Measurements from ENCODE around the gene GPR63.

Gene GPR63

GRCh38 chr6:96795481-96795880, 41.8 kb downstream of the GPR63 start:
- ChIA-PET CTCF (no interaction called here), POLR2A (no interaction called here)
- DNase-seq (ENCODE audit: low read depth, low spot score), result no peak

GRCh38 chr6:96794980-96795379, 42.3 kb downstream of the GPR63 start:
- DNase-seq (ENCODE audit: low read depth, low spot score), result no peak
- no peak overlapping the region for H3K4me3 ChIP-seq (ENCODE audit: low read depth, low read length)
- ChIA-PET POLR2A (no interaction called here), CTCF (no interaction called here)
- TF ChIP-seq, protein P1, sequence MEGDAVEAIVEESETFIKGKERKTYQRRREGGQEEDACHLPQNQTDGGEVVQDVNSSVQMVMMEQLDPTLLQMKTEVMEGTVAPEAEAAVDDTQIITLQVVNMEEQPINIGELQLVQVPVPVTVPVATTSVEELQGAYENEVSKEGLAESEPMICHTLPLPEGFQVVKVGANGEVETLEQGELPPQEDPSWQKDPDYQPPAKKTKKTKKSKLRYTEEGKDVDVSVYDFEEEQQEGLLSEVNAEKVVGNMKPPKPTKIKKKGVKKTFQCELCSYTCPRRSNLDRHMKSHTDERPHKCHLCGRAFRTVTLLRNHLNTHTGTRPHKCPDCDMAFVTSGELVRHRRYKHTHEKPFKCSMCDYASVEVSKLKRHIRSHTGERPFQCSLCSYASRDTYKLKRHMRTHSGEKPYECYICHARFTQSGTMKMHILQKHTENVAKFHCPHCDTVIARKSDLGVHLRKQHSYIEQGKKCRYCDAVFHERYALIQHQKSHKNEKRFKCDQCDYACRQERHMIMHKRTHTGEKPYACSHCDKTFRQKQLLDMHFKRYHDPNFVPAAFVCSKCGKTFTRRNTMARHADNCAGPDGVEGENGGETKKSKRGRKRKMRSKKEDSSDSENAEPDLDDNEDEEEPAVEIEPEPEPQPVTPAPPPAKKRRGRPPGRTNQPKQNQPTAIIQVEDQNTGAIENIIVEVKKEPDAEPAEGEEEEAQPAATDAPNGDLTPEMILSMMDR (IDR thresholded peaks at IDR 0.05; ENCODE audit: insufficient read depth, low read length, missing control alignments), result no peak

More at GRCh38 chr6:96795481-96795880, 41.8 kb downstream of the GPR63 start:
- no peak overlapping the region for H3K4me3 ChIP-seq (ENCODE audit: low read depth, low read length)
- TF ChIP-seq, protein P1 (IDR thresholded peaks at IDR 0.05; ENCODE audit: insufficient read depth, low read length, missing control alignments), result no peak

DNA sequence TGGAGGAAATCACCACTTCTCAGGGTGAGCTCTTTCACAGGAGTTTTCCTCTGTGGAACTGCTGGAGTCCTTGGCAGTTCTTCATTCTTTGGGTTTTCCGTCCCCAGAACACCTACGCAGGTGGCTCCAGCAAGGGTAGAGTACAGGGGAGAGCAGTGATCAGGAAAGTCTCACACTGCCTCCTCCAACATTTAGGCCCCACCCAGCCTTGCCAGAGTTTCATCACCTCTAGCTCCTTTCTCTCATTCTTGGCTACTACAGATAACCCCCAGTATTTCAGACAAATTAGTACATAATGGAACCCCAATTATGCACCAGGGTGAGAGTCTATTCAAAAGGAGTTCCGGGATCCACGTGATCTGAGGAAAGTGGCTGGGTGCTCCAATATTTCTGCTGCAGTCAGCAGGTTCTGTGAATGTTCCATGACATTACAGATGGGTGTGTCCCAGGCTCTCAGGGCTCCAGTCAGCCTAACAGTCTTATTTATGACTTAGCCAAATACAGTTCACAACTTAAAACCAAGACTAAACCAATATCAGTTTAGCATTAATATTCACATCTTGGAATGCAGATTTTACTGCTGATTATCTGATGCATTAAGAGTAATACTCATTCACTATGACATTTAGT, 44.6 kb downstream of the GPR63 start:
- POLR2A ChIA-PET, result no interaction called here
- no peak for DNase-seq (ENCODE audit: low read depth, low spot score)
- CTCF ChIA-PET, result no interaction called here
- H3K4me3 ChIP-seq (ENCODE audit: low read depth, low read length), result no peak overlapping the region
- TF ChIP-seq, protein P1 (IDR thresholded peaks at IDR 0.05; ENCODE audit: insufficient read depth, low read length, missing control alignments), result no peak

GRCh38 chr6:96789871-96790270, 47.4 kb downstream of the GPR63 start:
- ChIA-PET POLR2A (no interaction called here), CTCF (no interaction called here)
- DNase-seq (ENCODE audit: low read depth, low spot score), result no peak
- H3K4me3 ChIP-seq (ENCODE audit: low read depth, low read length), result no peak overlapping the region
- TF ChIP-seq, protein P1 (IDR thresholded peaks at IDR 0.05; ENCODE audit: insufficient read depth, low read length, missing control alignments), result no peak

- no peak for DNase-seq (ENCODE audit: low read depth, low spot score)
- no peak overlapping the region for H3K4me3 ChIP-seq (ENCODE audit: low read depth, low read length)
- ChIA-PET CTCF (no interaction called here), POLR2A (no interaction called here)
- TF ChIP-seq, protein P1 (IDR thresholded peaks at IDR 0.05; ENCODE audit: insufficient read depth, low read length, missing control alignments), result no peak
Measured at GRCh38 chr6:96787846-96788580, 49.3 kb downstream of the GPR63 start.

GRCh38 chr6:96786336-96786735, 50.9 kb downstream of the GPR63 start:
- TF ChIP-seq, protein P1 (IDR thresholded peaks at IDR 0.05; ENCODE audit: insufficient read depth, low read length, missing control alignments), result no peak
- no peak overlapping the region for H3K4me3 ChIP-seq (ENCODE audit: low read depth, low read length)
- DNase-seq (ENCODE audit: low read depth, low spot score), result no peak
- CTCF ChIA-PET, result no interaction called here
- POLR2A ChIA-PET, result no interaction called here
